ENCODE measurements around the gene COL5A1.

GRCh38 chr9:134812343-134812673, 170.7 kb downstream of the COL5A1 start:
- TF ChIP-seq CTCF (IDR thresholded peaks at IDR 0.05; ENCODE audit: low read depth, low read length) = no peak
- TF ChIP-seq EZH2phosphoT487 (IDR thresholded peaks at IDR 0.05; ENCODE audit: low read depth) = no peak
